ENCODE data around the gene DGKI. TPM values are rescaled to one million over a fixed set of nuclear protein-coding genes. Genes with fewer than 3 reads are reported as not detected.

DGKI gene
- total RNA-seq, 1 experiment from 2014 or later: 0.15 TPM

DNA sequence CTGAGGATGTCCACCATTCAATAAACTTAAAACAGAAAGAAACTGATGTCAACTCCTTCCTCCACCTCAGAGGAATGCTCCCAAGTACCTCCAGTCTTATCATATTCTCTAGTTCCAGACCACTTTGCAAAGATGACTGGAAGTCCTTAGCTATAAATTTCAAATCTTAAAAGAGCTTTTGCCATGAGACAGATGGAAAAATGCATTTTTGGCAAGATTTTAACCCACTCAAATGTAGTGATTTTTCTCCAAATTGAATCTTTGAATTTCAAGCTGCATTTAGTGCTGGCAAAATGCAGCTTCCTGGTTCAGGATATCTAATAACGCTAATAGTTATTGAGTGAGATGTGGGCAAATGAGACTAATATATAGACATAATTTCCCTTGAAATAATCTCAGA, 33.2 kb downstream of the DGKI start:
- Histone ChIP-seq H3K4me1 (ENCODE audit: control insufficient read depth in 1 of 2, insufficient read depth in 2 of 2, low read length in 2 of 2) (no peaks in the 10 kb centered on the region), H3K79me2 (ENCODE audit: insufficient read depth, low read length) (no peaks in the 10 kb centered on the region), H3K27me3 (ENCODE audit: insufficient read depth, low read length) (0 out of 2 replicates have a peak, but pooled peaks cover 10% of the 10 kb centered on the region), H3K9me2 (ENCODE audit: insufficient read depth) (no peaks in the 10 kb centered on the region), H3K36me3 (ENCODE audit: control insufficient read depth in 1 of 2, insufficient read depth in 2 of 2, low read length in 2 of 2) (no peaks in the 10 kb centered on the region), H3K4me2 (ENCODE audit: low read length) (no peak overlapping the region), H3K9me3 (ENCODE audit: control insufficient read depth in 1 of 2, insufficient read depth in 1 of 2, low read depth in 1 of 2, low read length in 2 of 2) (no peaks in the 10 kb centered on the region), H3K4me3 (replicated peaks in 1 of 2; ENCODE audit: low read depth in 1 of 2, low read length in 2 of 2) (no peak overlapping the region), H3K27ac (ENCODE audit: low read depth, low read length) (no peak overlapping the region), H2AFZ (ENCODE audit: low read depth, low read length, poor library complexity, severe bottlenecking) (no peak overlapping the region), H3K9ac (ENCODE audit: low read length) (no peak overlapping the region), H4K20me1 (ENCODE audit: insufficient read depth) (no peaks in the 10 kb centered on the region)
- ChIA-PET RAD21 (ENCODE audit: low non-redundant PET in 1 of 2, low total read pairs in 2 of 2, uncharacterized antibody in 2 of 2, unreplicated experiment in 2 of 2) (no interaction called here), CTCF (no interaction called here), POLR2A (no interaction called here)
- TF ChIP-seq SP1 (IDR thresholded peaks at IDR 0.05; ENCODE audit: low read depth) (no peak), SRF (IDR thresholded peaks at IDR 0.05; ENCODE audit: low read depth) (no peak)
- DNase-seq (ENCODE audit: low read depth, low spot score) (no peak), ATAC-seq (no peak)
- intact Hi-C loops (cut with micrococcal nuclease): no loop called here
- BruUV-seq (replicated peaks): no TSS peak

DNA sequence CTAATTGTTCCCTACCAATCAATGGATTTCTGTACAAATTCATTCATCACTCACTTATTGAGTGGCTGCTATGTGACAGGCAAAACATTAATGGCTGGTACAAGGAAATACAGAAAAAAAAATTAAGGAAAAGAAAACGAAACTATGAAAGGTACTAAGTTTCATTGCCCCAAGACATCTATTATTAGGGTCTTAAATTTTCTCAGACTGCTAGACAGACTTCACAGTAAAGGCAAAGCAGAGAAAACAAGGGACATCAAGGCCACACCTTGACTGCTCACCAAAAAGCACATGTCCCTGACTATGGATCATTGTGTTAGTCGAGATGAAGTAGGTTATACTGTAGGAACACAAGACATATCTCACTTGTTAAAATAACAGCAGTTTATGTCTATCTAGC, 36.5 kb downstream of the DGKI start:
- no peaks in the 10 kb centered on the region for H3K9me2 ChIP-seq (ENCODE audit: insufficient read depth)
- H3K4me3 ChIP-seq (replicated peaks in 1 of 2; ENCODE audit: low read depth in 1 of 2, low read length in 2 of 2): no peak overlapping the region
- no peaks in the 10 kb centered on the region for H3K9me3 ChIP-seq (ENCODE audit: control insufficient read depth in 1 of 2, insufficient read depth in 1 of 2, low read depth in 1 of 2, low read length in 2 of 2)
- H3K4me2 ChIP-seq (ENCODE audit: low read length): no peak overlapping the region
- peaks cover 32% of the 10 kb centered on the region for H3K27me3 ChIP-seq (ENCODE audit: insufficient read depth, low read length)
- no peak overlapping the region for H3K9ac ChIP-seq (ENCODE audit: low read length)
- no peak for DNase-seq (ENCODE audit: low read depth, low spot score)
- ChIA-PET POLR2A (no interaction called here), CTCF (no interaction called here), RAD21 (ENCODE audit: low non-redundant PET in 1 of 2, low total read pairs in 2 of 2, uncharacterized antibody in 2 of 2, unreplicated experiment in 2 of 2) (no interaction called here)
- no peaks in the 10 kb centered on the region for H4K20me1 ChIP-seq (ENCODE audit: insufficient read depth)
- no peak for TF ChIP-seq ELF1 (IDR thresholded peaks at IDR 0.05; ENCODE audit: borderline replicate concordance, low read depth)
- TF ChIP-seq, protein P1, sequence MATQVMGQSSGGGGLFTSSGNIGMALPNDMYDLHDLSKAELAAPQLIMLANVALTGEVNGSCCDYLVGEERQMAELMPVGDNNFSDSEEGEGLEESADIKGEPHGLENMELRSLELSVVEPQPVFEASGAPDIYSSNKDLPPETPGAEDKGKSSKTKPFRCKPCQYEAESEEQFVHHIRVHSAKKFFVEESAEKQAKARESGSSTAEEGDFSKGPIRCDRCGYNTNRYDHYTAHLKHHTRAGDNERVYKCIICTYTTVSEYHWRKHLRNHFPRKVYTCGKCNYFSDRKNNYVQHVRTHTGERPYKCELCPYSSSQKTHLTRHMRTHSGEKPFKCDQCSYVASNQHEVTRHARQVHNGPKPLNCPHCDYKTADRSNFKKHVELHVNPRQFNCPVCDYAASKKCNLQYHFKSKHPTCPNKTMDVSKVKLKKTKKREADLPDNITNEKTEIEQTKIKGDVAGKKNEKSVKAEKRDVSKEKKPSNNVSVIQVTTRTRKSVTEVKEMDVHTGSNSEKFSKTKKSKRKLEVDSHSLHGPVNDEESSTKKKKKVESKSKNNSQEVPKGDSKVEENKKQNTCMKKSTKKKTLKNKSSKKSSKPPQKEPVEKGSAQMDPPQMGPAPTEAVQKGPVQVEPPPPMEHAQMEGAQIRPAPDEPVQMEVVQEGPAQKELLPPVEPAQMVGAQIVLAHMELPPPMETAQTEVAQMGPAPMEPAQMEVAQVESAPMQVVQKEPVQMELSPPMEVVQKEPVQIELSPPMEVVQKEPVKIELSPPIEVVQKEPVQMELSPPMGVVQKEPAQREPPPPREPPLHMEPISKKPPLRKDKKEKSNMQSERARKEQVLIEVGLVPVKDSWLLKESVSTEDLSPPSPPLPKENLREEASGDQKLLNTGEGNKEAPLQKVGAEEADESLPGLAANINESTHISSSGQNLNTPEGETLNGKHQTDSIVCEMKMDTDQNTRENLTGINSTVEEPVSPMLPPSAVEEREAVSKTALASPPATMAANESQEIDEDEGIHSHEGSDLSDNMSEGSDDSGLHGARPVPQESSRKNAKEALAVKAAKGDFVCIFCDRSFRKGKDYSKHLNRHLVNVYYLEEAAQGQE (IDR thresholded peaks at IDR 0.05; ENCODE audit: low read depth): no peak
- TF ChIP-seq, protein P2, sequence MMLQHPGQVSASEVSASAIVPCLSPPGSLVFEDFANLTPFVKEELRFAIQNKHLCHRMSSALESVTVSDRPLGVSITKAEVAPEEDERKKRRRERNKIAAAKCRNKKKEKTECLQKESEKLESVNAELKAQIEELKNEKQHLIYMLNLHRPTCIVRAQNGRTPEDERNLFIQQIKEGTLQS (IDR thresholded peaks at IDR 0.05): no peak
- H3K79me2 ChIP-seq (ENCODE audit: insufficient read depth, low read length): no peaks in the 10 kb centered on the region
- no peak overlapping the region for H2AFZ ChIP-seq (ENCODE audit: low read depth, low read length, poor library complexity, severe bottlenecking)
- H3K36me3 ChIP-seq (ENCODE audit: control insufficient read depth in 1 of 2, insufficient read depth in 2 of 2, low read length in 2 of 2): no peaks in the 10 kb centered on the region
- no peak for ATAC-seq
- no TSS peak for BruUV-seq (replicated peaks)
- no peak overlapping the region for H3K27ac ChIP-seq (ENCODE audit: low read depth, low read length)
- intact Hi-C loops (cut with micrococcal nuclease): no loop called here
- H3K4me1 ChIP-seq (ENCODE audit: control insufficient read depth in 1 of 2, insufficient read depth in 2 of 2, low read length in 2 of 2): no peaks in the 10 kb centered on the region

All from HCT116 (cell line).